H9 (cell line): ENCODE measurements around the gene BEST3. TPM values are rescaled to one million over a fixed set of nuclear protein-coding genes. Genes with fewer than 3 reads are reported as not detected.

Source experiments
- DNase-seq: peaks from one replicate; pipeline ENCODE4 v3.0.0-alpha.2; 2017
- H2AFZ ChIP-seq: one replicate; pipeline ENCODE4 v1.6.1; 2013; ENCODE audit warnings: mild to moderate bottlenecking, low read length, control low read depth, moderate library complexity
- H2AK5ac ChIP-seq: 2 replicates; pipeline ENCODE4 v1.6.1; 2013; ENCODE audit warnings: low read length, control low read depth, mixed read lengths; ENCODE audit not compliant: insufficient read length
- H2BK120ac ChIP-seq: one replicate; pipeline ENCODE4 v1.6.1; 2013; ENCODE audit warnings: low read depth, mild to moderate bottlenecking, low read length, control low read depth, inconsistent platforms; ENCODE audit not compliant: poor library complexity, severe bottlenecking
- H2BK12ac ChIP-seq: 2 replicates; pipeline ENCODE4 v1.6.1; 2013; ENCODE audit warnings: low read length, control low read depth, mixed read lengths, low read depth; ENCODE audit not compliant: insufficient read length
- H2BK15ac ChIP-seq: 2 replicates; pipeline ENCODE4 v1.6.1; 2013; ENCODE audit warnings: low read depth, low read length, control low read depth
- H2BK20ac ChIP-seq: one replicate; pipeline ENCODE4 v1.6.1; 2013; ENCODE audit warnings: low read depth, mild to moderate bottlenecking, low read length, control low read depth, inconsistent platforms; ENCODE audit not compliant: poor library complexity, severe bottlenecking
- H2BK5ac ChIP-seq: 2 replicates; pipeline ENCODE4 v1.6.1; 2013; ENCODE audit warnings: low read length, control low read depth, mixed read lengths; ENCODE audit not compliant: insufficient read length
- H3K14ac ChIP-seq: 2 replicates; pipeline ENCODE4 v1.6.1; 2013; ENCODE audit warnings: low read length, control low read depth; ENCODE audit not compliant: insufficient read depth
- H3K18ac ChIP-seq: 2 replicates; pipeline ENCODE4 v1.6.1; 2013; ENCODE audit warnings: low read depth, mild to moderate bottlenecking, mixed read lengths, low read length, control low read depth; ENCODE audit not compliant: insufficient read length
- H3K23ac ChIP-seq: 2 replicates; pipeline ENCODE4 v1.6.1; 2013; ENCODE audit warnings: low read length, control low read depth, mixed read lengths, low read depth; ENCODE audit not compliant: insufficient read length
- H3K23me2 ChIP-seq: 2 replicates; pipeline ENCODE4 v1.6.1; 2013; ENCODE audit warnings: low read depth, mild to moderate bottlenecking, mixed read lengths, low read length, control low read depth; ENCODE audit not compliant: insufficient read length, poor library complexity, severe bottlenecking
- H3K27ac ChIP-seq: 2 replicates; pipeline ENCODE4 v1.5.1; 2013; ENCODE audit warnings: low read length, control low read depth, mixed read lengths, low read depth; ENCODE audit not compliant: insufficient read length
- H3K27me3 ChIP-seq: 2 replicates; pipeline ENCODE4 v1.6.1; 2013; ENCODE audit warnings: low read length, control low read depth, inconsistent platforms; ENCODE audit not compliant: insufficient read depth
- H3K4ac ChIP-seq: 2 replicates; pipeline ENCODE4 v1.6.1; 2013; ENCODE audit warnings: low read depth, mild to moderate bottlenecking, control low read depth, inconsistent platforms, low read length, moderate library complexity
- H3K4me1 ChIP-seq: 2 replicates; pipeline ENCODE4 v1.6.1; 2013; ENCODE audit warnings: low read length, control low read depth, inconsistent platforms; ENCODE audit not compliant: insufficient read depth
- H3K4me2 ChIP-seq: 2 replicates; pipeline ENCODE4 v1.6.1; 2013; ENCODE audit warnings: low read length, control low read depth, mixed read lengths; ENCODE audit not compliant: insufficient read length, insufficient read depth
- H3K56ac ChIP-seq: 2 replicates; pipeline ENCODE4 v1.6.1; 2013; ENCODE audit warnings: low read depth, mild to moderate bottlenecking, mixed read lengths, low read length, control low read depth; ENCODE audit not compliant: insufficient read length
- H3K79me1 ChIP-seq: 2 replicates; pipeline ENCODE4 v1.6.1; 2013; ENCODE audit warnings: low read depth, mild to moderate bottlenecking, moderate library complexity, low read length, control low read depth, inconsistent platforms; ENCODE audit not compliant: insufficient read depth, poor library complexity, severe bottlenecking
- H3K79me2 ChIP-seq: 2 replicates; pipeline ENCODE4 v1.6.1; 2013; ENCODE audit warnings: low read length, control low read depth, inconsistent platforms; ENCODE audit not compliant: insufficient read depth
- H3K9ac ChIP-seq: 2 replicates; pipeline ENCODE4 v1.6.1; 2013; ENCODE audit warnings: low read length, control low read depth, mixed read lengths; ENCODE audit not compliant: insufficient read length; ENCODE audit errors: extremely low read depth
- H3K9me3 ChIP-seq: one replicate; pipeline ENCODE4 v1.6.1; 2013; ENCODE audit warnings: low read depth, low read length, inconsistent platforms; ENCODE audit not compliant: control insufficient read depth
- H3T11ph ChIP-seq: one replicate; pipeline ENCODE4 v1.6.1; 2013; ENCODE audit warnings: mild to moderate bottlenecking, low read length, control low read depth, inconsistent platforms
- H4K20me1 ChIP-seq: one replicate; pipeline ENCODE4 v1.6.1; 2013; ENCODE audit not compliant: control insufficient read depth, insufficient read length, insufficient read depth
- H4K5ac ChIP-seq: 2 replicates; pipeline ENCODE4 v1.6.1; 2013; ENCODE audit warnings: low read depth, mild to moderate bottlenecking, mixed read lengths, low read length, control low read depth; ENCODE audit not compliant: insufficient read length
- H4K8ac ChIP-seq: replicated peaks from 2 replicates; pipeline ENCODE4 v1.6.1; 2013; ENCODE audit warnings: low read length, control low read depth, mixed read lengths, low read depth; ENCODE audit not compliant: insufficient read length
- H4K91ac ChIP-seq: 2 replicates; pipeline ENCODE4 v1.6.1; 2013; ENCODE audit warnings: low read depth, mild to moderate bottlenecking, moderate library complexity, mixed read lengths, low read length, control low read depth; ENCODE audit not compliant: insufficient read length
- H3K27ac Mint-ChIP-seq, 3 experiments: 2 replicates in 2 of 3; 3 replicates in 1 of 3; pipeline ENCODE4 v1.8.0; 2020 to 2021; ENCODE audit warnings: mixed read lengths in 3 of 3, mild to moderate bottlenecking in 1 of 3, moderate library complexity in 1 of 3
- H3K27me3 Mint-ChIP-seq: 2 replicates; pipeline ENCODE4 v1.8.0; 2021; ENCODE audit warnings: low read depth, mild to moderate bottlenecking, moderate library complexity, mixed read lengths
- H3K36me3 Mint-ChIP-seq, 3 experiments: 2 replicates in 2 of 3; 3 replicates in 1 of 3; pipeline ENCODE4 v1.8.0; 2020 to 2021; ENCODE audit warnings: low read depth in 3 of 3, mixed read lengths in 3 of 3; ENCODE audit not compliant: insufficient read depth in 1 of 3
- H3K4me1 Mint-ChIP-seq, 2 experiments: 2 replicates each; pipeline ENCODE4 v1.8.0; 2020; ENCODE audit warnings: mixed read lengths in 2 of 2
- H3K4me3 Mint-ChIP-seq, 2 experiments: 2 replicates in 1 of 2; 3 replicates in 1 of 2; pipeline ENCODE4 v1.8.0; 2020 to 2021; ENCODE audit warnings: mild to moderate bottlenecking in 2 of 2, mixed read lengths in 2 of 2, moderate library complexity in 1 of 2
- H3K9me3 Mint-ChIP-seq, 2 experiments: 2 replicates in 1 of 2; 3 replicates in 1 of 2; pipeline ENCODE4 v1.8.0; 2020; ENCODE audit warnings: mild to moderate bottlenecking in 2 of 2, mixed read lengths in 2 of 2, moderate library complexity in 1 of 2
- WGBS: extraction: QIAGEN DNeasy Blood & Tissue Kit; methylation state at CpG from one replicate; pipeline ENCODE4 v1.1.7; 2013; ENCODE audit warnings: missing lambda C conversion rate, low lambda C conversion rate, mixed read lengths; ENCODE audit not compliant: insufficient read length; ENCODE audit errors: extremely low coverage; 5-methylcytosine and 5-hydroxymethylcytosine counted together
- total RNA-seq: library from RNA; stranded (reverse); gene quantifications from 2 replicates; pipeline ENCODE4 v1.2.1, GENCODE V29; 2021
- TF ChIP-seq, protein P1 (sequence below): fragments of 200-600 bp; sonication (generic); conservative IDR thresholded peaks from 3 replicates; pipeline ENCODE4 v1.8.0; 2021; ENCODE audit warnings: antibody characterized with exemption, mild to moderate bottlenecking

The BEST3 gene
- total RNA-seq, 1 experiment from 2014 or later: 0.42 TPM

DNA sequence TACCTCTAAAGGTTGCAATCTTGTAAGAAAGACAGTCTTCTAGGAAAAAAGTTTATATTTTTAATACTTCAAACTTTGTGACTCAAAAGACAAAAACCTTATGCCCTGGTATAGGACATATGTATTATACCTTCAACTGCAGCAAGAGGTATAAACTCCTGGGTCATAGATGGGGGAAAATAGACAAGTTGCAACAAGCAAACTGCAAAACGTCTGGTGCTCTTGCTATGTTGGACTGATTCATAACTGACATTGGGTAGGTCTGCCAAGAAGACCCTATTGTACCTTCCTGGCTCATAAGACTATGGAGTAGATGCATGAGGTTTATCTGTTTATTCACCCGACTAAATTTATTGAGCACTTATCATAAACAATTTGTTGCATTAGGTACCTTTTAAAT is 40.9 kb downstream of the BEST3 start:
- H3K14ac ChIP-seq: no peak overlapping the region
- no peak overlapping the region for H2BK120ac ChIP-seq
- Mint-ChIP-seq H3K36me3 (no peaks in the 10 kb centered on the region), H3K27me3 (no peaks in the 10 kb centered on the region), H3K9me3 (no peaks in the 10 kb centered on the region), H3K4me3 (no peak overlapping the region), H3K27ac (no peak overlapping the region), H3K4me1 (no peaks in the 10 kb centered on the region)
- H2BK20ac ChIP-seq: no peak overlapping the region
- H3K4ac ChIP-seq: no peak overlapping the region
- H3K79me1 ChIP-seq: no peaks in the 10 kb centered on the region
- no peaks in the 10 kb centered on the region for H3K9me3 ChIP-seq
- no peak overlapping the region for H3K18ac ChIP-seq
- no peaks in the 10 kb centered on the region for H4K20me1 ChIP-seq
- H2BK5ac ChIP-seq: no peak overlapping the region
- H4K5ac ChIP-seq: no peak overlapping the region
- no peak overlapping the region for H2AFZ ChIP-seq
- no peak overlapping the region for H2BK12ac ChIP-seq
- no peak overlapping the region for H3T11ph ChIP-seq
- no peak overlapping the region for H4K91ac ChIP-seq
- H4K8ac ChIP-seq: no peak overlapping the region
- no peaks in the 10 kb centered on the region for H3K4me1 ChIP-seq
- TF ChIP-seq, protein P1, sequence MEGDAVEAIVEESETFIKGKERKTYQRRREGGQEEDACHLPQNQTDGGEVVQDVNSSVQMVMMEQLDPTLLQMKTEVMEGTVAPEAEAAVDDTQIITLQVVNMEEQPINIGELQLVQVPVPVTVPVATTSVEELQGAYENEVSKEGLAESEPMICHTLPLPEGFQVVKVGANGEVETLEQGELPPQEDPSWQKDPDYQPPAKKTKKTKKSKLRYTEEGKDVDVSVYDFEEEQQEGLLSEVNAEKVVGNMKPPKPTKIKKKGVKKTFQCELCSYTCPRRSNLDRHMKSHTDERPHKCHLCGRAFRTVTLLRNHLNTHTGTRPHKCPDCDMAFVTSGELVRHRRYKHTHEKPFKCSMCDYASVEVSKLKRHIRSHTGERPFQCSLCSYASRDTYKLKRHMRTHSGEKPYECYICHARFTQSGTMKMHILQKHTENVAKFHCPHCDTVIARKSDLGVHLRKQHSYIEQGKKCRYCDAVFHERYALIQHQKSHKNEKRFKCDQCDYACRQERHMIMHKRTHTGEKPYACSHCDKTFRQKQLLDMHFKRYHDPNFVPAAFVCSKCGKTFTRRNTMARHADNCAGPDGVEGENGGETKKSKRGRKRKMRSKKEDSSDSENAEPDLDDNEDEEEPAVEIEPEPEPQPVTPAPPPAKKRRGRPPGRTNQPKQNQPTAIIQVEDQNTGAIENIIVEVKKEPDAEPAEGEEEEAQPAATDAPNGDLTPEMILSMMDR: no peak
- H3K79me2 ChIP-seq: no peaks in the 10 kb centered on the region
- H3K23ac ChIP-seq: no peak overlapping the region
- no peak overlapping the region for H3K56ac ChIP-seq
- H3K4me2 ChIP-seq: no peak overlapping the region
- no peaks in the 10 kb centered on the region for H3K23me2 ChIP-seq
- no peak for DNase-seq
- H3K27ac ChIP-seq: no peak overlapping the region
- H2BK15ac ChIP-seq: no peak overlapping the region
- no peak overlapping the region for H3K9ac ChIP-seq
- no peaks in the 10 kb centered on the region for H3K27me3 ChIP-seq
- H2AK5ac ChIP-seq: no peak overlapping the region
- WGBS: no CpG with 5 or more reads among the region's 2 CpGs
